Dedifferentiated amniotic fluid mesenchymal stem cell (primary cell): ENCODE measurements around the gene PARP6.

Experiments
- DNase-seq: peaks from one replicate; pipeline ENCODE4 v3.0.0-alpha.2; 2016; ENCODE audit errors: extremely low spot score

PARP6 gene

DNA sequence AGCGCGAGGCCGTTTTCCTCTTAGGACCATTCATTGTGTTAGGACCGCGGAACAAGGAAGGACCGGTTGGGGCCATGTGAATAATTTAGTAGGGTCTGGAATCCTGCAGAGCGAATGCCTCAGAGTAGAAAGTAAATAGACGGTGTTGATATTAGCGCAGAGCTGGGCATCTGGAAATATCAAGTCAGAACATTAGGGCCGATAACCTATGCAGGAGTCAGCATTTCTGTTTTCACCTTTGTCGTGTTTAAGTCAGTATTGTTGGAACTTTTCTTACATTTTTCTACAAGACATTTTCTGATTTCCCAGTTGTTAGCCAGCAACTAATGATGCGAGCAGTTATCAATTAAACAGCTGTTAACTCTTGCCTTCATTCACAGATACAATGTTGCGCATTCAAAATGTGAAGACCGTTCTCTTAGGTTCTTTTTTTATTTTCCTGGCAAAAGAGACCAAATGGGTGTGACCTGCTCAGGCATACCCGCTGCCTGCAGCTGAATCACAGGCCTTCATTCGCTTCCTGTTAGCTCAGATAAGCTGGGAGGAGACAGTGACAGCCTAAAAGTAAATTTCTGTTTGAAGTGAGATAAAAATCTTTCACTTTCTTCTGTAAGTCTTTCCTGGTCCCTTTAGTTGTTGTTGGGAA lies 40.4 kb downstream of the PARP6 start:
- peak; percentile 70 for DNase-seq

GRCh38 chr15:72231066-72231832 lies 41.1 kb downstream of the PARP6 start, which contains the start of gene PKM:
TSS of gene PKM (minus strand) at chr15:72231190. CDS start at chr15:72219097, 12,093 bp downstream.
- peak; percentile 83 for DNase-seq

- peak; percentile 87 for DNase-seq
These were observed 41.9 kb downstream of the PARP6 start for GRCh38 chr15:72230197-72231065.

GRCh38 chr15:72229947-72230196 lies 42.5 kb downstream of the PARP6 start:
- no peak for DNase-seq

DNA sequence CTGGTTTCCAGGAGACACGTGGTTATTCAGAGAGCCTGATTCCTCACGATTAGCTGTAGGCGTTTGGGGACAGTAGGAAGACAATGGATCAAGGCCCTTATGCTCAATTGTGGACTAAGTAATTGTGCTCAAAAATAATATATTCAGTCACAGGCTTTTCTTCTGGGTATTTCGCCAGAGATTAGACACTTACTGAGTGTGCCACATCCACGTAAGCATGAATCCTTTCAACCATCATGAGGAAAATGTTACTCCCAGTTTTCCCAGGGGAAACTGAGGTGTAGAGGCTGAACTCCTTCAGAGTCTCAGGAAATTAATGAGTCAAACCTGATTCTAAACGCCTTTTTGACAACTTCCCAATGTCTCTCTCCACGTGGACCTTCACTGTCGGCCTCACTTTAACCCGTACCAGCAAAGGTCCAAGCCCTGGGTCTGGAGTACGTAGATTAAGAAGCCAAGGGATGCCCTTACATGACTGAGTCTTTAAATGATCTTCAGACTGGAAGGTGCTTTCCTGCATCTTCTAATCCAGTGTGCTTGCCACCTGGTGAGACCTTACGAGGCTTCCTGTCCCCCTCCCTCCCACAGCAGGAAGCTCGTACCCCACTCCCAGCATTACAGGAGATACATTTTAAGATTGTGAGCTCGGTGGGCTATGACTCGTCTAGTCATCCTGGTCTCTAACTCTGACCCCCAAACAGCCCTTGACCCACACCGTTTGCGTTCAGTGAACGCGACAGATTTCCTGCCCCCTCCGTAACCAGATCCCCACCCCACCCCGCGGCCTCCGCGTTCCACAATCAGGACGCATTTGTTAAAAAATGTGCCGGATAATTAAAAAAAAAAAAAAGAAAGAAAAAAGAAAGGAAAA lies 43.0 kb downstream of the PARP6 start:
- peak; percentile 29 for DNase-seq

- no peak for DNase-seq
These were observed 44.6 kb downstream of the PARP6 start for GRCh38 chr15:72227720-72228119.

GRCh38 chr15:72227192-72227586 lies 45.2 kb downstream of the PARP6 start:
- DNase-seq: peak; percentile 49

GRCh38 chr15:72223278-72223677 lies 49.1 kb downstream of the PARP6 start:
- no peak for DNase-seq

- DNase-seq: peak; percentile 67
These were observed 50.0 kb downstream of the PARP6 start for GRCh38 chr15:72222393-72222792.

DNA sequence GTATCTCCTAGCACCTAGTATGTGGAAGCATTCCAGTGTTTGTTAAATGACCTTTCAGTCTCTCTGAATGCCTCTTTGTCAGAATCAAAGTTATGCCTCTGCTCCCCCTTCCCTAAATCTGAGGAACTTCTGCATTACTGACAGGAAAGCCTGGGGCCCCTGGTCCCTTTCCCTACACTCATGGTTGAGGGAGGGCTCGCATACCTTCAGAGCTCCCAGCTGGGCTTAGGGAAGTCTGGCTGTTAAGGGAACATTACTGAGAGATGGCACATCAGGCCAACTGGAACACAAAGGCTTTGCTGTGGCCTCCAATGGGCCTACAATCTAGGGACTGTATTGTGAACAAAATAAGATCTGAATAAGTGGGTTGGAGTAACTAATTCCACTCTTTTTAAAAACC lies 51.7 kb downstream of the PARP6 start:
- DNase-seq: no peak

- no peak for DNase-seq
These were observed 55.1 kb downstream of the PARP6 start for GRCh38 chr15:72217216-72217615.

DNA sequence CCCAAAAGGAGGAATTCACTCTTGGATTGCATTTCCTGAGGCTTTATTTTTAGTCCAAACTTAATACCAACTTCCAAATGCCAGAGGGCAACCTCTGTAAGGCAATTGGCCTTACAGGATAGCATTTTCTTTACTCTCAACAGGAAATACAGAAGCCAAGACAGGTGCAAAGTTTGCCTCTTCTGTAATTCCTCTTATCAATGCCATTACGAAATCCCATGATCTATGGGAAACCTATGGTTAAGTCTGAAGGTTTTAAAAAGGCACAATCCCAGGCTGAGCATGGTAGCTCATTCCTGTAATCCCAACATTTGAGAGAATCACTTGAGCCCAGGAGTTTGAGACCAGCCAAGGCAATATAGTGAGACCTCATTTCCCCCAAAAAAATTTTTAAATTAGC lies 56.3 kb downstream of the PARP6 start:
- DNase-seq: no peak

DNA sequence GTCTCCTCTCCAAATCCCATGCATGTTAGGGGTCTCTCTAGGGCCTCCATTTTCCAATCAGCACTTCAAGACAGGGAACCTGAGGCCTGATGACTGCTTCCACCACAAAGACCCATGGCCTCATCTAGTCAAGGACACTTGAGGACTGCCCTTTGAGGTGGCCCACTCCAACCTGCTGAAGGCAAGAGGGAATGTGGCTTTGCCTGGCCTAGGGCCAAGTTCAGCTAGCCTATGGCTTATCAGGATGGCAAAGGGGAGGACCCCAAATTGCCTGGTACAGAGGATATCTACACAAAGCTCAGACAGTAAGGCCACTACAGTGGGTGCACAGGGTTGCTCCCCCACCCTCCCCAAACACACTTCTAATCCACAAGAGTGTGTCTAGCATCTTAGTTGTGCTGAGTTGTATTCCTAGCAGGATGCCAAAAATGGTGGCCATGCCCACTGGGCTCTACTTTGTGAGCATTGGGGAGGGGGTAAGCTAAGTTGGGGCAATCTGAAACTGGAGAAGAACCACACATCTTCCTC lies 64.7 kb downstream of the PARP6 start:
- no peak for DNase-seq

- no peak for DNase-seq
These were observed 65.7 kb downstream of the PARP6 start for GRCh38 chr15:72206677-72207000.

GRCh38 chr15:72205896-72206676 lies 66.3 kb downstream of the PARP6 start:
- no peak for DNase-seq

DNA sequence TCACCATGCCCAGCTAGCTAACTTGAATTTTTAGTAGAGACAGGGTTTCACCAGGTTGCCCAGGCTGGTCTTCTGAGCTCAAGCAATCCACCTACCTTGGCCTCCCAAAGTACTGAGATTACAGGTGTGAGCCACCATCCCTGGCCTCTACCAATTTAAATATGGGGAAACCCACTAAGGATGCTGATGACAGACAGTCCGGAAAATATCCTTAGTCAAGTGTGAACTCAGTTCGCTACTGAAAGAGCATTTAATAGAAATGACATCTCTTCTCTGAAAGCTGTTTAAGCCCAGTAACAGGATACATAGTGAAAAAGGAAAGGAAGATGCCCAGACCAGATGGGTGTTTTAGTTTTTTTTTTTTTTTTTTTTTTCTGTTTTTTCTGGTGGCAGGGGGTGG lies 67.1 kb downstream of the PARP6 start:
- no peak for DNase-seq

DNA sequence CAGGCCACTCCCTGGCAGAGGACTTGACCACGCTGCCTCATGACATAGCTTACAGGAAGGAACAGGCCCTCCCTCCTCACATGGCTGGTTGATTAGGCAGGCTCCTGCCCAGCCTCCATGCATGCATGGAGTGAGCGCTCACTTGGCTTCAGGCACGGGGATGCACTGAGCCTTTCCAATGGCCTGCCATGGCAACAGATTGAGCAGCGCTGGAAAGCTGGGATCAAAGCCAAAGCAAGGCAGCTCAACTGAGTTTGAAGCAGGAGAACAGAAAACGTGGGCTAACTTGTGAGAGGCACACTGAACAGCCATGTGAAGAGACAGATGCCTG lies 68.9 kb downstream of the PARP6 start:
- peak; percentile 88 for DNase-seq

DNA sequence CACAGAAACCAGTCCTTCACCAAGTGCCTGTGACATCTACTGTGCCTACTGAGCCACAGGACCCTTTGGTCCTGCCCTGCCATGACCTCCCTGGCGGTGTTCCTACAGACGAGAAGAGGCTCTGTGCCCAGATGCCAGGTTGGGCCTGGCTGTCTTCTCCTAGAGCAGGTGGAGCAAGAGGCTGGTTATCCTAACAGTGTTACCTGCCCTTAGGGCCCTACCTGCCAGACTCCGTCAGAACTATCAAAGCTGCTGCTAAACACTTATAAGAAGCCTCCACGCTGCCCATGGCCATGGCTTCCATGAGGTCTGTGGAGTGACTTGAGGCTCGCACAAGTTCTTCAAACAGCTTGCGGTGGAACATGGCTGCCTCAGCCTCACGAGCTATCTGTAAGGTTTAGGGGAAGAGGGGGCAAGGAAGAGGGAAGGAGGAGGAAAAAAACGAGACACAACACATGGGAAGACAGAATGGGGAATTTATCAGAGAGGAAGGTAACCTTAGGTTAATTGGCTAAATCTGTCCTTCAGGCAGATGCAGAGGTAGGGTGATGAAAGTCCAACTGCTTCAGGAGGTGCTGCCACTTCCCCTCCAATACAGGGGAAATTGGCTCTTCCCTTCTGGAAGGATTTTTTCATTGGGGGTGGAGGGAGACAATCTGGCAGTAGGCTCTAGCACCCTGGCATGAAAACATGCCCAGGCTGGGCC lies 69.4 kb downstream of the PARP6 start:
- no peak for DNase-seq

DNA sequence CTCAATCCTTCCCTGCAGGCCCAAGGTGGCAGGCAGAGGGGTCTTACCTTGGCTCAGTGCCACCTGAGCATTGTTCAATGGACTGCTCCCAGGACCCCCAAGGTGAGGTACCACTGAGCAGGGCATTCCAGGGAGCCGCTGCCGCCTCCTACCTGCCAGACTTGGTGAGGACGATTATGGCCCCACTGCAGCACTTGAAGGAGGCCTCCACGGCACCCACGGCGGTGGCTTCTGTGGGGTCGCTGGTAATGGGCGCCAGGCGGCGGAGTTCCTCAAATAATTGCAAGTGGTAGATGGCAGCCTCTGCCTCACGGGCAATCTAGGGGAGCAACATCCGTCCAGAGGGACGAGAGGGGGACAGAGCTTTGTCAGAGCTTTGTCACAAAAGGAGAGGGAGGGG lies 70.1 kb downstream of the PARP6 start:
- no peak for DNase-seq

- DNase-seq: no peak
These were observed 70.9 kb downstream of the PARP6 start for GRCh38 chr15:72201391-72201921.
